A549 (cell line): ENCODE data around the gene MMP24.

Source experiments
- BHLHE40 ChIP-seq: IDR thresholded peaks from 2 replicates; pipeline ENCODE4 v1.6.1; 2012; ENCODE audit warnings: low read depth, low read length, inconsistent platforms
- CEBPB ChIP-seq, 2 experiments: fragments of >200 bp in 1 of 2; sonication (Bioruptor Twin) in 1 of 2; formaldehyde crosslinking in 1 of 2; IDR thresholded peaks; 2 replicates each; pipeline ENCODE4 v1.6.1; 2012 to 2016
- CTCF ChIP-seq: fragments of >200 bp; sonication (Bioruptor Twin); formaldehyde crosslinking; IDR thresholded peaks from 3 replicates; pipeline ENCODE4 v1.5.1; 2016
- E2F6 ChIP-seq: IDR thresholded peaks from 2 replicates; pipeline ENCODE4 v1.6.1; 2012; ENCODE audit warnings: low read depth, borderline replicate concordance
- EP300 ChIP-seq, 2 experiments: fragments of >200 bp; sonication (Bioruptor Twin); formaldehyde crosslinking; IDR thresholded peaks; 2 replicates in 1 of 2; 3 replicates in 1 of 2; pipeline ENCODE4 v1.6.1; 2016 to 2017
- ESRRA ChIP-seq: fragments of 150-350 bp; IDR thresholded peaks from 2 replicates; pipeline ENCODE4 v1.6.1; 2014; ENCODE audit warnings: mild to moderate bottlenecking, low read length, borderline replicate concordance
- MAFK ChIP-seq: fragments of 450-650 bp; IDR thresholded peaks from 2 replicates; pipeline ENCODE4 v1.6.1; 2014; ENCODE audit not compliant: partially characterized antibody
- MAX ChIP-seq: IDR thresholded peaks from 2 replicates; pipeline ENCODE4 v1.6.1; 2012
- MYC ChIP-seq: IDR thresholded peaks from 2 replicates; pipeline ENCODE4 v1.6.1; 2012; ENCODE audit warnings: mild to moderate bottlenecking, inconsistent platforms, low read length, improper control_type of control experiment, borderline replicate concordance
- PHF8 ChIP-seq: fragments of 200-600 bp; sonication (generic); IDR thresholded peaks from 2 replicates; pipeline ENCODE4 v1.6.1; 2016; ENCODE audit warnings: low read depth, mild to moderate bottlenecking, antibody characterized with exemption, moderate library complexity, borderline replicate concordance
- POLR2A ChIP-seq: IDR thresholded peaks from 2 replicates; pipeline ENCODE4 v1.6.1; 2012; ENCODE audit warnings: mild to moderate bottlenecking, low read length
- SREBF2 ChIP-seq: fragments of 450-650 bp; IDR thresholded peaks from 2 replicates; pipeline ENCODE4 v1.6.1; 2014; ENCODE audit warnings: mild to moderate bottlenecking, moderate library complexity
- TP53 ChIP-seq: fragments of 250-450 bp; sonication (Bioruptor Pico); IDR thresholded peaks from 2 replicates; pipeline ENCODE4 v1.5.0; 2021; ENCODE audit warnings: mild to moderate bottlenecking, moderate library complexity

GRCh38 chr20:35312318-35312717 is 85.8 kb downstream of the MMP24 start:
- TF ChIP-seq MAX (peak; percentile 86), CTCF (no peak), BHLHE40 (no peak), SREBF2 (no peak), POLR2A (no peak), PHF8 (no peak), MYC (no peak), E2F6 (no peak), TP53 (CRISPR knock-in tag) (no peak), EP300 (IDR thresholded peaks at IDR 0.05) (peak; percentile 37 to 76; a peak in 2 of 5 replicates), CEBPB (IDR thresholded peaks at IDR 0.05) (peak; percentile 9 to 67; a peak in 3 of 4 replicates), ESRRA (no peak), MAFK (peak; percentile 91)
